CD4-positive, alpha-beta T cell treated with Interleukin-6 for 4 hours (primary cell): Measurements from ENCODE around the gene ABRAXAS1.

Experiments used
- DNase-seq: peaks from one replicate; pipeline ENCODE4 v3.0.0-alpha.2; 2020; ENCODE audit warnings: mixed read lengths

Gene ABRAXAS1

DNA sequence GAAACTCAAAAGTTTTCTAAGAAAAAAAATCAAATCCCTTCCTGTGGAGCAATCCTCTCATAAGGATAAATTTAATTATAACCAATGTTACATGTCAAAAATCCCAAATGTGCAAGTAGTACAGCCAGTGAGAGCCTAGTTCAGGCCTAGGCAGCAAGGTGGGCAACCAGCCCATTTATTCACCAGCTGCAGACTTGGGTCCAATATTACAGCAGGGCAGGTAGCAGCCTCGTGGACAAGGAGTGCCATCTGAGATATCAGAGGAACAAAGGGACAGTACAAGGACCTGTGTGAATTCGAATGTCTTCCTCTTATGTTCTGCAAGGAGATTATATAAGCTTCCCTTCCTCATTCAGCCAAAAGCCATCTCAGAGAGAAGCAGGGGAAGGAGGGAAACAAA is 35.9 kb downstream of the ABRAXAS1 start:
- no peak for DNase-seq

DNA sequence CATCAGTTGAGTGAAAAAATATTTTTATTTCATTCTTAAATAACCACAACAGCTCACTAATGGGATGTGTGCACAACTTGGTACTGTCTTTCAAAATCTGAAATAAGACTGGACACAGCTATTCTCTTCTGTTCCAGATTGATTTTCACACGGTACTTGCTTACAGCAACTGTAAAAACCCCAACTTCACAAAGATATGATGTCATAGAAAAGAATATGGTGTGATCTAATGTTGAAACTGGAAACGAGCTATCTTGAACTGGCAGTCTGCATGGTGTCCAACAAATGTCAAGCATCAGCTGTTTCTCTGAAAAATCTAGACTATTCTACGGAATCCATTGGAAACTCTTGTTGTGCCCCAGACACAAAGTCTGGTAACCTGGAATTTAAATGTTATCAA is 44.0 kb downstream of the ABRAXAS1 start:
- DNase-seq, result no peak

GRCh38 chr4:83440148-83440814 is 44.6 kb downstream of the ABRAXAS1 start:
- DNase-seq, result no peak

- DNase-seq, result no peak
Measured at GRCh38 chr4:83438719-83439118, 46.2 kb downstream of the ABRAXAS1 start.

- DNase-seq, result no peak
Measured at GRCh38 chr4:83436680-83437079, 48.2 kb downstream of the ABRAXAS1 start.

DNA sequence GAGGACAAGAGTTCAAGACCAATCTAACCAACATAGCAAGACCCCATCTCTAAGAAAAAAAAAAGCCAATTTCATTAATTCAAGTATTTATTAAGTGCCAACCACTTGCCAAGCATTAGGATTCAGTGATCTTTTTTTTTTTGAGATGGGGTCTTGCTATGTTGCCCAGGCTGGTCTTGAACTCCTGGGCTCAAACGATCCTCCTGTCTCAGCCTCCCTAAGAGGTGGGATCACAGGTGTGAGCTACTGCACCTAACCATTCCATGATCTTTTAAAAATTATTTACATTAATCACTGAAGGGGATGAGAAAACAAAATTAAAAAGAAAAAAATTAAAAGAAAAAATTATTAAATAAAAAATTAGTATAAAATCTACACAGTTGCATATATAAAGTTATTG is 53.7 kb downstream of the ABRAXAS1 start:
- no peak for DNase-seq

- no peak for DNase-seq
Measured at GRCh38 chr4:83418211-83418610, 66.7 kb downstream of the ABRAXAS1 start.

GRCh38 chr4:83417566-83417965 is 67.3 kb downstream of the ABRAXAS1 start:
- no peak for DNase-seq

DNA sequence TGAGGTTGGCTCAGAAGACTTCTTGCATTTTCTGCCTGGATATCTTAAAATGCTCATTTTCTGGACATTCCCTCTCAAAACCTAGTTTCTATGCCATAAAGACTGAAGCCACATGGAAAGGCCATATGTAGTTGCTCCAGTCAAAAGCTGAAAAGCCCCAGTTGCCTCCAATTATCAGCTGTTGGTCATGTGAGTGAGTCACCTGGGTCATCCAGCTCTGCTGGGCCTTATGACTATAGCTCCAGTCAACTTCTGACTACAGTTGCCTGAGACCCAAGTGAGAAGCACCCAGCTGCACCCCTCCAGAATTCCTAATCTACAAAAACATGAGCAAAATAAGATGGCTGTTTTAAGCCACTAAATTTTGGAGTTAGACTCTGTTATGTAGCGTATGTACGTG is 71.2 kb downstream of the ABRAXAS1 start:
- DNase-seq, result no peak
